SW 1271 (cell line): ENCODE data around the gene MAT2B.

ENCODE experiments used
- DNase-seq, 2 experiments: peaks; one replicate each; lab custom pipeline; 2025; lab: John Stamatoyannopoulos, UW

The MAT2B gene

DNA sequence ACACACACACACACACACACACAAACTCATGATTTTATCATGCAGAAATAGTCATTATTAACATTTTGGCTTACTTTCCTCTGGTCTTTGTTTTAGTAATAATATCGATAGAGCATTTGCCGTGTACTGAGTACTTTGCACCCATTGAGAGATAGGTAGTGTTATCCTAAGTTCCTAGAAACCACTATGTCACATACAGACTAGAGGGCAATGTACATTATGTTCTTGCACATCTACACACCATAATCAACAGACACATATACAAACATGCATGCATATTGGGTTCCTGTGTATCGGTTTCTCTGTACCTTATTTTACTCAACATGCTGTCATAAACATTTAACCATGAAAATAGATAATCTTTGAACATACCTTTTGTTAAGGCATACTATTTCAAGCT lies 45.7 kb downstream of the MAT2B start:
- no peak for DNase-seq

DNA sequence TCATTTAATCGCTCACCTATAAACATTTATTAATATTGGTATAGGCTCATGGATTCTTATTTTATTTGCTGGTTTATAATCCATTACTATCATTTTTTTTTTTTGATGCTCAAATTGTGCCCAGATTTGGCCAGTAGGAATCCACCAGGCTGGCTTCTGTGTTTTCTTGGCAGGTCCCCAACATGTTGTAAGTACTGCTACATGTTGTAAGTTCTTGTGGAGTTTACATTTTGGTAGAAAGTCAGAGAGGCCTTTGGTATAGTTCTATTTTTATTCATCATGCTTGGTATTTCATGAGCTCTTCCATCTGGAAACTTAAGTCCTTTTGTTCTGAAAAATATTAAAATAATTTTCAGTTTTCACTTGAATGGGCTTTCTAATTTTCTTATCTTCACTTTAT lies 47.1 kb downstream of the MAT2B start:
- no peak for DNase-seq

DNA sequence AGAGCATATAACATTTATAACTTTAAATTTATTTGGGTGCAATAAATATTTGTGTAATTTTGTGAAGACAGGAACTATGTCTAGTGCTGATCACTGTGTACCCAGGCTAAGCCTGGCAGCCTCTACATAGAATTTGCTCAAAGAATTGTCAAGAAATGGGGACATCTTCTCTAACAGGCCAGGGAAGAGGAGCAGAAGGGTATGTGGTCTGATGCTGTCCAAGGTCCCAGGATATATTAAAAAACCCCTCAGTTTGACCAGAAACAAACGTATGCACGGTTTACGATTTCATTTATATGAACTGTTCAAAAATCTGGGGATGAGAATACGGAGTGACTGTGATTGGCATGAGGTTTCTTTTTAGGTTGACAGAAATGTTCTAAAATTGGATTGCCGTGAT lies 55.9 kb downstream of the MAT2B start:
- no peak for DNase-seq

DNA sequence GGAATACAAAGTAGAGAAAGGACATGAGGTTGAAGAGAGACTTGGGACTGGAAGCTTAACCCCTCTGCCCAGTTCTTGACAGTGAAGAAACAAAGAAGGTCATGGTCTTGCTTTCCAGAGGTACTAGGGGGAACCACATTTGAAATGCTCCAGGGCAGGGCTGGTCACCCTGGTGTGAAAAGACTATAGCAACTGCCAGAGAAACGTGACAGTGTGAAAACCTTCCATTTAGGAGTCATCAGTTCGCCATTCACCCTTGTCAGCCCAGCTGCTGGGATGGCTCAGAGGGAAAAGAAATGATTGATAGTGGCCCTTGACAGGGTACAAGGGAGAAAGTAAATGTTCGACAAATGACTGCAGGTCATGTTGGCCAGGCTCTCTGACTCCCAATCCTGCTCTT lies 56.7 kb downstream of the MAT2B start:
- no peak for DNase-seq

DNA sequence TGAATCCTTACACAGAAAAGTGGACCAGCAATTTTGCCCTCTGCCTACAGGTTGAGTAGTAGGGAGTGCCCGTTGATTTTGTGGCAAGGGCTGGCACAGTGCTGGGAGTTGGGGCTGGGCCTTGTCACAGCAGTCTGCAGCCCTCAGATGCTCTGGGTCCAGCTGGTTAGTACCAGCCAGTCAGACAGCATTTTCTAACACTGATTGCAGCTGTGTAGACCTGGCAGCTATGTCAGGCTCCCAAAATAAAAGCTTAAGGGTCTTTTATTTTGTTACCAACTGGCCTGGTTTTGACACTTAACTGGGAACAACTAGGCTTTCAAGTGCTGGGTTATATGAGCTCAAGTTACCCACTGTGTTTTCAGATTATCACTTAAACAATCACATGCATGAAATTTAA lies 57.7 kb downstream of the MAT2B start:
- no peak for DNase-seq

DNA sequence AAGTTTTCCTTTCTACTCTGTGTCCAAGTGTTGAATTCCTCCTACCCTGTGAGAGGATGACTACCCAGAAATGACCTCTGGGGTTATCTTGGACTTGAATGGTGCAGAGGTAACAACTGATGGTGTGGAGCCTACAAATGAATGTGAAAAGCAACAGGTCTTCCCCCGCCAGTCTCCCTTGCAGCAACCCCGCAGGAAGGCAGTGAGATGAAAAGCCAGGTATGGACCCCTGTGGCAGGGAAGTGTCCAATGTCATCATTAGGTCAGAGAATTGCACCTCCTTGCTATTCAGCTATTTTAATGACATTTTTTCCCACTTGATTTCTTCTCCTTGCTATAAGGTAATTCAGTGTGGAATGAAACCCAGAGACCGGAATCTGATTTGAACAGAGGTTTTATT lies 58.5 kb downstream of the MAT2B start:
- DNase-seq, result no peak

DNA sequence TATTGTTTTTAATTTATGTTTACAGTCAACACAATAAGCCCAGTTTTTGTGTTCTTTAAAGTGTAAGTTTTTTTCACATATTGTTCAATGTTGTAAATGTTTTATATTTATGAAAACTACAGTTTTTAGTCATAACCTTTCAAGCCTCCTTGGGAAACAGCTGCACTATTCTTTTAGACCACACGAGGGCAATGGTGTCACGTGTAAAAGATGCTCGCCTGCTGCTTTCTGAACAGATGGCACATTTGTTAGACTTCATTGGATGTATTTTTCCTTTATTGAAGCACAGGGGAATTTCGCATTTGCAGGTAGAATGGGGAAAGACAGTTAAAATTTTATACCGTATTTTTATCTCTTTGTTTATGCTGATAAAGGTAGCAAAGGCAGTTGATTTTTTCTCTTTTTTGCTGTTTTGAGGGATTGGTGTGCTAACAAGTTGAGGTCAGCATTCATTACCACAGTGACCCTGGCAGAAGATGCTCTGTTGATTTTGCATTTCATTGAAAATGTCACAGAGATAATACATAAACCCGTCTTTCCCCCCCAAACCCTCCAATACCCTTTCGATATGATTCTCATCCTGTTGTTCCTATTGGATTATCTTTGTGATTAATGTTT lies 59.0 kb downstream of the MAT2B start:
- peak in 1 of 2 experiments; percentile 53 for DNase-seq

DNA sequence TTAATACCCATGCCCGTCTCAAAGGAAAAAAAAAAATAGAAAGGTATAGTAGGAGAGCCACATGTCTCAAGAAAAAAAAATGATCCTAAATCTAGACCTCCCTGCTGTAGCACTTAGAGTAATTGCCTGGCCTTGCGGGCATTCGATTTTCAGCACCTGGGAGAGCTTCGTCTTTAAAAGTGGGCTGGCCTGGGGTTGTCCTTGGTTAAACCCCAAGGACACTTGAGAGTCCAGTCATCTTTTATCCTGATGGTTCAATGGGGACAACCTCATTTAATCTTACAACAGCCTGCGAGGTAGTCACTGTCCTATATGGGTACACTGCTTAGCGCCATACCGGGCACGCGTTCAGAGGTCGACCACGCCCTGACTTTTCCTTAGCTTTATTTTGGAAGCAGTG lies 60.1 kb downstream of the MAT2B start:
- DNase-seq, result no peak

DNA sequence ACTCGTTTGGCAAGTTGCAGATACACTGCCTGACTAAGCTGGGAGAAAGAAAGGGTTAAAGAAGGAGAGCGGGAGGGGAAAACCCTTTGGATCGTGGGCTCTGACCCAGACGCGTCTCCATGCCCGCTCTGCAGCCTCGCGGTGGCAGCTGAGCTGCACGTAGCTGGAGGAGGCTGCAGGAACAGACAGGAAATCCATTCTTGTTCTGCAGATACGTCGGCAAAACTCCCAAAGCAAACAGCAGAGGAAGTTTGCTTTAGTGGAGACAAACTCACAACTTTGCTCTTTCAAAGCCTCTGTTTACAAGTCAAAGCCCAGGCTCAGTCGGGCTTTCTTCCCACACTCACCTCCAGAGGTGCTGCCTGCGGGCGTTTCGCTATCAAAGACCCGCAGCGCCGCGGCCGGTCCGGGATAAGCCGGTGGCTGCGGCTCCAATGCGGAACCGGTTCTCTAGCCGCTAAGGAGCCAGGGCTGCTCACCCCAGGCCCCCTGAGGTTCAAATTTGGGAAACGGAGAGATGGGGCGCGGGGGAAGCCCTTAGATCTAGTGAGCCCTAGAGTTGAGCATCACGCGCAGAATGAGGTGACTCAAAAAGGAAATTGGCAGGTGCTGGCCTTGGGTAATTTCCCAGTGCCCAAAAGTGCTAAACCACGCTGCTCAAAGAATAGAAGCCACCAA lies 60.7 kb downstream of the MAT2B start:
- DNase-seq, result no peak

DNA sequence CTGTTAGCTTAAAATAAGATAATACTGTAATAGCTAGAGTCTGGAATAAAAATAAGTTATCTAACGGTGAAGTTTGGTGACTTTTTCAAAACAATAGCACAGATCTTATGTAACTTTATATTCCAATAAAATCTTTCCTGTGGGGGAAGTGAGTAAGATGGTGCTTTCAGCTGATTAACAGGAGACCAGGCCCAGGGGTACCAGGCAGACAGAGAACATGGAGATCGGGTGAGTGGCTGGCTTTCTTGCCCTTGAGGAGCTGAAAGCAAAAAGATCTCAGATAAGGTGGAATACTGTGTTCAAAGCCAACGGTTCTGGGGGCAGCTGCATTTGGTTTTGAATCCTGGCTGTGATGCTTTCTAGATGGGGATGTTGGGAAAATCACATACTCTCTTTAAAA lies 61.3 kb downstream of the MAT2B start:
- no peak for DNase-seq

DNA sequence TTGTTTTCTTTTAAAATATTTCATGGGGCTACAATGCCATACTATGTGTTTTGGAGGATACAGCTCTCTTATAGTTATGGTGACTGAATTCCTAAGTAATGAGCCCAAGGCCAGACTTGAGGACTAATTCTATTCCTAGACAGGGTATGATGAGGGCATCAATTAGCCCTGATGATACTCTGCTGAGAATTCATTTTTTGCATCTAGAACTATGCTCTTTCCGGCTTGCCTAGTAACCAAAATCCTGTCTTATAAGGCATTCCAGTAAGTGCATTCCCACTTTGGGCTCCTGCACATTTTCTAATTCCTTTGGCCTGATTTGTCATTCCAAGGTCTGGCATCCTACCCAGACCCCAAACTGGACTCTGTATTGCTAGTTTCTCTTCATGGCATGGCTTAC lies 62.4 kb downstream of the MAT2B start:
- no peak for DNase-seq
